Measurements from ENCODE around the gene FGF12.
"Not testable (repeated sequence)": the region's sequence is repeated elsewhere in the genome, so short reads cannot be mapped to it uniquely, and the experiment has no call there.

FGF12 gene

DNA sequence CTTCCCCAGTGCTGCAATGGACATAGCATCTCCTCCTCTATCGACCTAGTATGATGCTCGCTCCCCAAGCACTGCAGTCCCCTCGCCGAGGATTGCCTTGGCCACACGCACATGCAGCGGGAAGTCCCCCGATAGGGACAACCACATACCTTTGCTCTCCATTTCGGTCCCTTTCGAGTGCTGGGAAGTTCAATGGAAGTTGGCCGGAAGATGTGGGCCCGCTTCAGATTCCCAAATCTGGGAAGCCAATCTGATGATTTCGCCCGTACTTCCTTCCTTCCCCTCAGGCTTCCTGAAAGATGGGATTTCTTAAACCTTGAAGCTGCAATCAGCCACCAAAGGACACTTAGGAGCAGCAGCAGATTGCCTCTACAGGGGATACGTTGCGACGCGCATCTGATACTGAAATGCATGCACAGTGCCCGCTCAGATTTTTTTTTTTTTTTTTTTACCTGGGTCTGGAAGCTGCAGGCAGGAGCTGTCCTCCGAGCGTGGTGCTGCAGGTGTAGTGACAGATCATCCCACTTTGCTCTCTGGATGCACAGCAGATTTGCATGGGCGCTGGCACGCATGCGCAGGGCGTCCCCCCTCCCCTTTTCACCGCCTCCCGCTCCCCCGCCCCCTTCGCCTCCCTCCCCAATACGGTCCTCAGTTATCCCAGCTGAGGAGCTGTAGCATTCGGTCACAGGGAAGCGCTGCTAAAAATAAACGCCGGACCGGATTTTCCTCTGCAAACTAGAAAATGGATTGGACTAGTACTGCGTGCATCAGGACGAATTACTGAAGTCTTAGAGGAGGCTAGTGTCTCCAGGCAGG lies at the start of gene FGF12:
TSS of gene FGF12 (minus strand) at position 510 of the 816 bp plus-strand sequence.
- no peak for DNase-seq

DNA sequence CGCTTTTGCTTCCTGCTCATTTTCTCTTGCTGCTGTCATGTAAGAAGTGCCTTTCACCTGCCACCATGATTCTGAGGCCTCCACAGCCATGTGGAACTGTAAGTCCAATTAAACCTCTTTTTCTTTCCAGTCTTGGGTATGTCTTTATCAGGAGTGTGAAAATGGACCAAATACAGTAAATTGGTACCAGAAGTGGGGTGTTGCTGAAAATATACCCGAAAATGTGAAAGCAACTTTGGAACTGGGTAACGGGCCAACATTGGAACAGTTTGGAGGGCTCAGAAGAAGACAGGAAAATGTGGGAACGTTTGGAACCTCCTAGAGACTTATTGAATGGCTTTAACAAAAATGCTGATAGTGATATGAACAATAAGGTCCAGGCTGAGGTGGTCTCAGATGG lies 47.0 kb upstream of the FGF12 start:
- not testable (repeated sequence) for DNase-seq

DNA sequence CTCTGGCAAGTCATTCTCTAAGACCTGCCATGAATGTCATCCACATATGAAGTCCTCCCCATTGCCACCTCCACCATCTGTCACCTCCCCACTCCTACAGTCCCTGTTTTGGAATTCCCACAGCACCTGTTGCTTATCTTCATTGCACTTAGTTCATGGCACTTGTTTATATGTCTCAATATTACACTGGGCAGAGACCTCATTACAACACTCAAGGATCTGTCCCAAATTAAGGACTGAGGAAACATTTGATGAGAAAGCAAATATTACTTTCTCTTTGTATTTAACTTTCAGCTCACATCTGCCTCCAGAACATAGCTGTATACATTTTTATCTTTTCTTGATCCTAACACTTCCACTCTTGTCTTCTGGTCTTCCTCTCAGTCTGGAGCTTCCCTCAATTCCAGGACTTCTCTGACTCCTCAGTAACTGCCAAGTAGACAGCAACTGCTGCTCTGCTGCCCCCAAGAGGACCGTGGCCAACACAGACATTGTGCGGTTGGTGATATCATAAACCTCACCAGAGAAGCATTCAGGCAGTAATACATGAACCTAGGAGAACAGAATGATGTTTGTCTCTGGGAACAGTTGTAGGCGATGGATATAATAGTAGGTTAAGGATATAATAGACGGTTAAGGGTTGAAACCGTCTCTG lies 45.0 kb upstream of the FGF12 start:
- DNase-seq: no peak

DNA sequence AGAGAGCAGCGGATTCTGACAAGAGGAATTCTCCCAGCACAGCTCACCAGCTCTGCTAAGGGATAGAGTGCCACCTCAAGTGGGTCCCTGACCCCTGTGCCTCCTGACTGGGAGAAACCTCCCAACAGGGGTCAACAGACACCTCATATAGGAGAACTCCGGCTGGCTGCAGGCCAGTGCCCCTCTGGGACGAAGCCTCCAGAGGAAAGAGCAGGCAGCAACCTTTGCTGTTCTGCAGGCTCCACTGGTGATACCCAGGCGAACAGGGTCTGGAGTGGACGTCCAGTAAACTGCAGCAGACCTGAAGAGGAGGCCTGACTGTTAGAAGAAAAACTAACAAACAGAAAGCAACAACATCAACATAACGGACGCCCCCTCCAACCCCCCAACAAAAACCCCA lies 31.3 kb upstream of the FGF12 start:
- no peak for DNase-seq

DNA sequence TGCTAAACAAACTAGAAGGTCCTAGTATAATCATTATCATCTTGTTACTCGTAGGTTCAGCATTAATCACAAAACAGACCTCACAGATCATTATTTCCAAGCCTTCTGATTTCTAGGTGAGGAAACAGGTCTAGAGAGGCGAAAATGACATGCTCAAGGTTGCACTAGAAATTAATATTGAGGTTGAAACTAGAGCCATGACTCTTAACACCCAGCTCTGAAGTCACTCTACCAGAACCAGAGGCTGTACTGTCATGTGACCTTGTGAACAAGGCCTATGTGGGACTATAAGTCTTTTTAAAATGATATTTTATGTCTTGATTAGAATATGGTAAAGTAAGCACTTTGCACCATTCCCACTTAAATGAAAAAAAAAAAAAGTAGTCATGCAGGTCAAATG lies 23.8 kb upstream of the FGF12 start:
- DNase-seq: no peak

DNA sequence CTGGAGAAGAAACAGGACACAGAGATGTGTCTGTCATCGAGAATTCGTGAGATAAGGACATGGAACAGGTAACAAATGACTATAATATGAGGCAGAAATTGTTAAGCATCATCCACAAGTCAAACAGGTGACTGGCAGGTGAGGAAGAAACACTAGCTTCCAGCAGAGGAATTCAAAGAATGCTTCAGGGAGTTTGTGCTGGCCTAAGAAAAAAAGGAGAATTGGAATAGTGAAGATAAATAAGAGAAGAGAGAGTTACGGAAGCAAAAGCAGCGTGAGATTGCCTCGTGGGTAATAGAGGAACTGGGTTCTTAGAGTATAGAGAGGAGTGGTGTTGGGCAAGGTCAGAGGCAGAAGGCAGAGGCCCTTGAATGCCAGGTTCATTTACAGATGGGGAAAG lies 22.9 kb upstream of the FGF12 start:
- no peak for DNase-seq

DNA sequence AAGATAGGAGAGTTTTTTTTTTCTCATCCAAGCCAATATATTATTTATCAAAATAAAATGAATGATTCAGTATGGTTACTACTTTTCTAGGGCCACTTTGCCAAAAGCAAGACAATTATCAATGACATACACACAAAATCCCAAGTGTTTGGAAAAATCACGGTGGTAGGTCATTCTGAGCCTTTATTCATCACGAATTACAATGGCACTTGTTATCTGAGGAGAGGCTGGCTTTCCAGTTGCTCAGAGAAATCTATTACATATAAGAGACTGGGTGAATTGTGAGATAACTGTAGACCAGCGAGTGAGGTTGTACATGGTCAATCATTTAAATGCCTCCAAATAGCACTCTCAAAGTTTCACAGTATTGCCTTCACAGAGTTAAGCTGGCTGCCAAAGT lies 20.4 kb upstream of the FGF12 start:
- DNase-seq: no peak

DNA sequence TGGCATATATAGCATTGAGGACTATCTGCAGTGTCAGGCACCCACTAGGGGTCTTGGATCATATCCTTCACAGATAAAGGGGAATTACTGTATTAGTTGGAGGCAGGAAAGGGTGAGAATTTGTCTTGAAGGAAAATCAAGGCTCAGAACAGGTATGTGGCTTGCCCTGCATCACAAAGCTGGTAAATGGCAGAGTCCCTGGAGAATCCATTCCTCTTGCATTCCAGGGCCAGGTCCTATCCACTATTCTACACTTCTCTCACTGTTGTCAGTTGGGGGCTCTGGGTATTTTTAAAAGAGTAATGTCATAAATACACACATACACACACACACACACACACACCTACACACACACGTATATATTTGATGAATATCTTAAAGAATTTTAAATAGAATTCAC lies 19.8 kb upstream of the FGF12 start:
- no peak for DNase-seq

DNA sequence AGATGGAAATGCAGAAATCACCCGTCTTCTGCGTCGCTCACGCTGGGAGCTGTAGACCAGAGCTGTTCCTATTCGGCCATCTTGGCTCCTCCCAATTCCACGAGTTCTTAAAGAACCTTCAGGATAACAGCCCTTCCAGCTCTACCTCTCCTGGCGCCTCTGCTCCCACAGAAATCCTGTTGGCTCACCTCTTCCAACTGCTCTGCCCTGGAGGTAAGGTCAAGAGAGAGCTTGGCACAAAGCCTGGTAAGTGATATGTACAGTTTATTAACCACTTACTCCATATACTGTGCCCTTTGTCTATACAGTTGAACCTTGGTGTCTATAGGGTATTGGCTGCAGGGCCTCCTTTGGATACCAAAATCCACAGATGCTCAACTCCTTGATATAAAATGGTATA lies 17.8 kb upstream of the FGF12 start:
- no peak for DNase-seq

DNA sequence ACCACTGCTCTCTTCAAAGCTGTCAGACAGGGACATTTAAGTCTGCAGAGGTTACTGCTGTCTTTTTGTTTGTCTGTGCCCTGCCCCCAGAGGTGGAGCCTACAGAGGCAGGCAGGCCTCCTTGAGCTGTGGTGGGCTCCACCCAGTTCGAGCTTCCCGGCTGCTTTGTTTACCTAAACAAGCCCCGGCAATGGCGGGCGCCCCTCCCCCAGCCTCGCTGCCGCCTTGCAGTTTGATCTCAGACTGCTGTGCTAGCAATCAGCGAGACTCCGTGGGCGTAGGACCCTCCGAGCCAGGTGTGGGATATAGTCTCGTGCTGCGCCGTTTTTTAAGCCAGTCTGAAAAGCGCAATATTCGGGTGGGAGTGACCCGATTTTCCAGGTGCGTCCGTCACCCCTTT lies 17.3 kb upstream of the FGF12 start:
- not testable (repeated sequence) for DNase-seq

DNA sequence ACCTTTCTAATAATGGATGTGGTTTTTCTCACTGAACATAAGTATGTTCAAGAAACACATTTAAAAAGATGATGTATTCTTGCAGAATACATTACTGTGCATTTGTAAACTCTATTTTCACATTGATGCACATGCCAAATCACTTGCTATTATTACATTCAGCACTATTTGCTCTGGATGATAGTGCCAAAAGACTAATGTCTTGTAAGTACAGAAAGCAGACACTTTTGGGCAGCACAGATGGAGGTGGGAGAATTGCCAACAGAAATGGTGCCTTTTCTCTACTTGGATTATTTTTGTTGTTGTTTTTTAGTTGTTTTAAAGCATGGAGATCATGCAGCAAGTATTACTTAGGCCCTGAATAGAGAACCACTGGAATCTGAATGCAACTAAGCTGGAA lies 10.2 kb upstream of the FGF12 start:
- no peak for DNase-seq

DNA sequence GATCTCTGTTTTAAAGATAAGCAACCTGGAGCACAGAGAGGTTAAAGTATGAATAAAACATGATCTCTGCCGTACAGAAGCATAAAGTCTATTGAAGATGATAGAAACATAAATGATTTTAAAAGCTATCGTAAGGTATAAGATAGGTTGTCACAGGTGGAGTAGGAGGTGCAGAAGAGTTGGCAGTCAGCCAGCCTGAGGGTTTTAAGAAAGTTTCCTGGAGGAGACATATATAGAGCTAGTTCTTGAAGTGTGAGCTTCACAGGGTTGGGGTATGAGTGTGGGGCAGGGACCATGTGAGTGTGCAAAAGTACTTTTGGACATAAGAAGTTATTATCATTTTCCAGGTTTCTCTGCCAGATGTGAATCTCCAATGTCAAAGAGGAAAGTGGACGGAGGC lies 3.9 kb upstream of the FGF12 start:
- no peak for DNase-seq

DNA sequence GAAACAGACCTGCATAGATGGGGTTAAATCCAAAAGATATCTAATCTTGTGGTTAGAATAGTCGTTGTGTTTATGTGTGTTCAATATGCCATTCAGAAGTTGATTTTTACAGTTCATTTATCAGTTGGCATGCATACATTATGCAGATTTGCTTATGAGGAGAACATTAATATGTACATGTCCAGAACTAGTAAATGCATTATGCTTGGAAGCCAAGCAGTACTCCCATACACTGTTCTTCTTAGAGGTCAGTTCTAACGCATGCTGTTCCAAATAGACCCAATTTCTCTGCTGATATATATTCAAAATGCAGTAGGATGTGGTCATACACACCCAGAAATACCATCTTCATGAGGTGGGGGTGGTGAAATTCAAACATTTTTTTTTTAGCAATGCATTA lies 956 bp downstream of the FGF12 start:
- no peak for DNase-seq

DNA sequence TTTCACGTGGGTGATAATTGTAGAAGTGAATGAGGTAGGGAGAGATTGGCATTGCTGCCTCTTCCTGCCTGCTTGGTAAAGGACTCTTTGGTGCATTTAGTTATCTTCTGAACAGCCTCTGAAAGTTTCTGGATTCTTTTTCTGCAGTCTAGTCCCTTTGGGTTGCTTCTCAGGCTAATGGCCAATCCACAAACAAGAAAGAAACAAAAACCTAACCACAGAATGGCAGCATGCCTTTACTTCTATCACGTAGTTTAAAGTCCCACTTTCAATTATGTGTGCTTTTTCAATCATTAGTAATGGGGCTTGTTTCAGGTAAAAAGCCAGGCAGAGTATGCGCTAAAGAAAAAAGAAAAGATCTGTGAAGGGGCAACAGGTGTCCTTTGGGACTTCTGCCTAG lies 7.4 kb downstream of the FGF12 start:
- no peak for DNase-seq

DNA sequence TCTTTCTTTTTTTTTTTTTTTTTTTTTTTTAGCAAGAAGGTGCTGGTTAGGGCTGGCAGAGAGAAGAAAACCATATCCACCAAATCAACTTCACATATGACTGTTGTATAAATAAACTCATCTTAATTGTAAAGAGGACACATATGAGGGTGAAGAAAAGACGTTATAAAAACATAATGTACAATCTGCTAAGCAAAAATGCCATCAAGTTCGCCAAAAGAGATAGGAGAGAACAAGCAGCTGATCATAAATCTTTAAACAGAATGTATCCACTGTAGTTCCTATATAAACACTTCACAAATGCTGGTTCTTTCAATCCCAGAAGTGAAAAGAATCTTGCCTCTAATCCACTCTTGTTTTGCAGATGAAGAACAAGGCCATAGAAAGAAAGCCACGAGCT lies 9.2 kb downstream of the FGF12 start:
- DNase-seq: no peak

DNA sequence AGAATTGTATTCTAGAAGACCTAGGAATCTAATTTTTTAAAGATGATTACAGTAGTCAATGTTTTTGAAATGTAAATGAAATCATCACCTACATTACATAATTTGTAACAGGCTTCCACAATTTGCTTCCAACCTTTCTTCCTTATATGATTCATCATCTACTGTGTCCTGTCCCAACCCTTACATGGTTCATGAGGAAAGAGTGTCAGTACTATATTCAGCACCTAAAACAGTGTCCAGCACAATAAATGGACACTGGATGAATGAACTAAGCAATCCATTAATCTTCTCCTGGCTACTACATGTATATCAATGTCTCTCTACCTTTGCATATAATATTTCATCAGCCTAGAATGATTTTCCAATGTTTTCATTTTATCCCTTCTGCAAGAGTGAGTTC lies 12.2 kb downstream of the FGF12 start:
- DNase-seq: no peak

DNA sequence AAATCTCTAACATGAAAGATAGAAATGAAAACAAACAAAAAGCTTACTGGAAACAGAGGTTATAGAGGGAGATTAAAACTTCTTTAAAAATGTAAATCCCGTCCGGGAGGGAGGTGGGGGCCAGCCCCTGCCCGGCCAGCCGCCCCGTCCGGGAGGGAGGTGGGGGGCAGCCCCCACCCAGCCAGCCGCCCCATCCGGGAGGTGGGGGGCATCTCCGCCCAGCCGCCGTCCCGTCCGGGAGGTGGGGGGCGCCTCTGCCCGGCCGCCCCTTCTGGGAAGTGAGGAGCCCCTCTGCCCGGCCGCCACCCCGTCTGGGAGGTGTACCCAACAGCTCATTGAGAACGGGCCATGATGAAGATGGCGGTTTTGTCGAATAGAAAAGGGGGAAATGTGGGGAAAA lies 16.2 kb downstream of the FGF12 start:
- not testable (repeated sequence) for DNase-seq

DNA sequence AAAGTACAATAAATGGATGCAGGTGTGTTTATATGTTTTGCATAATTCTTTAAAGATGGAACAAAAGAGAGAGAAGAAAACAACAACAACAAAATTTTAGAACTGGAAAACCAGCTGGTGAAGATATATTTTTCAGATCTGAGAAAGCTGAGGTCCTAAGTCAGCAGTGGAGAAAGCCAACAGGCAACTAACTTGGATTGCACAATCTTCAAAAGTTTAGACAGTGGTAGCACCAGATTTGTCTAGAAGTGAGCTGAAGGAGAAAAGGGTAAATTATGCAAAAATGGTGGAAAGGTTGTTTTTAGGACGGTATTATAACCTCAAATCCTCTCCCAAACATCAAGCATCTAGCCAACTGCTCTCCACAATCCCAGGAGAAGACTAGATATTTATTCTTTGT lies 17.0 kb downstream of the FGF12 start:
- DNase-seq: no peak

DNA sequence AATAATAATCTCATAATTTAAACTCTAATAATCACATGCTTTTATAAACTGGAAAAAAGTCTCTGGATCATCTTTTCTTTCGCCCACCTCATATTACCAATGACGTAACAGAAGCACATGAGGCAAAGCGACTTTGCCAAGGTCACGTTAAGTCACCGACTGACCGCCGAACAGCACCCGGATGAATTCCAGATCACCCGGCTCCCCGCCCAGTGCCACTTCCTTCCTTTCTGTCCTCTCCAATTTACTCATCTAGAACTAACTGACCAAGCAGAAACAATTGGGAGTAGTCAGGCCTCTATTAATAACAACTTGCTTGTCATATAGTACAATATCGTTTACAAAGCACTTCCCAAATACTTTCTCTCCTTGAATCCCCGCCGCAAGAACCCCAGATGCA lies 21.1 kb downstream of the FGF12 start:
- DNase-seq: no peak

DNA sequence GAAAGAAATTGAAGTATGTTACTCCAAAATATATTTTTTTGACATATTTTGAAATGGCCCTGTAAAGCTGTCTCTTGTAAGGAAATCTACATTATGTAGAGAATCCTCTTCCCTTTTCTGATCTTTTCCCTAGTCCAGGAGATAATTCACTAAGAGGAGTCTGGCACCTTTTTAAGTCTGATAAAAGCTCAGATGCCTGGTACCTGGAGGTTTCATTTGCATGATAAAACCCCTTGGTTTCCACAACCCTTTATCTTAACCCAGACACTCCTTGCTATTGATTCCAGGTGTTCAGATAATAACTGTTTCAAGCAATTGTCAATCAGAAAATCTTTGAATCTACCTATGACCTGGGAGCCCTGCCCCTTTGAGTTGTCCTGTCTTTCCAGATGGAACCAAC lies 26.5 kb downstream of the FGF12 start:
- no peak for DNase-seq

DNA sequence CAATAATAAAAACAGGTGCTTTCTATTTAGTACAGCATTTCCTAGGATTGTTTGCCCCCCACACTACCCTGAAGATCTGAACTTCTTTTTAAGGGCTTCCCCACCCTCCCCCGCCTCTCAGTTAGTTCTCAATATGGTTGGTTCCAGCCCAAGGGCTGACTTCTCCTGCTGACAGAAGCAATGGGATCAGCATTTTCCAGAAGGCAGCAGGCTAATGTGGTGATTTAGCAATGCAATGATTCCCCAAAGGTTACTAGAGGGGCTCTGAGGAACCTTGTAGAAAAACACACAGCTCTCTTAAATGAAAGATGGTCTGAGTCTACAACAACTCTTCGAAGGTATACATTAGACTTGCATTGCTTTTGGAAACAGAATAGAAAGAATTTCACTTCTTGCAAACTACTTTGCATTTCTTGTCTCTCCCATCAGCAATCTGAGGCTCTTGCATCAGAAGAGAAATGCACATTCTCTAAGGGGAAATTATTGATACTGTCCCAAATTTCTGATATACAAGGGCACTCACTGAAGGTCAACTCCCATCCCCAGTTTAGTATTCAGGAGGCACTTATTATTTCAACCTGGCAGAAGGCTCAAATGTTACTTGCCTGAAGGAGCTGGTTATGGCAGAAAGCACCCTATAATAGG lies 30.3 kb downstream of the FGF12 start:
- DNase-seq: no peak

DNA sequence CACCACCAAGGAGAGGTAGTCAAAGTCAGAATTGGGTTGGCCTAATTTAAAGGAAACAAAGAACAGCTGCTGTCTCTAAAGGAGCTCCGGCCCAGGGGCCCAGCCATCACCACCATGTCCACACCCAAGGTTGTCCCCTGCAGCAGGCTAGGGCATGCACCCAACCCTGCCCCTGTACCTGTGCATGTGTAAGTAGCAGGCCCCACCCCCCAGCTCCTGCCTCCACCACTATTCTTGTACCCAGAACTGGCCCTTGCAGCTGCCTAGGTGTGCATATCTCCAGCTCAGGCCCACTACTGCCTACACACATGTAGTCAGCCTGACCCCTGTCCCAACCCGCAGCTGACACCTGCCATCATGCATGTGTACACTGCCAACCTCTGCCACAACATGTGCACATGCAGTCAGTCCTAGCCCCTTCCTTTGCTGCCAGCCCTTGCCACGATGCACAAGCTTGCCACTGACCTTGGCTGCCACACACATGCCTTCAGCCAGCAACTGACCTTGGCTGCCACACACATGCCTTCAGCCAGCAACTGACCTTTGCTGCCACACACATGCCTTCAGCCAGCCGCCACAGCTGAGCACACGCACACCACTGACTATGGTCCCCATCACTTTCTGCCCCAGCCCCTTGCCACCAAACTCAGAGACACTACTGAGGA lies 39.7 kb downstream of the FGF12 start:
- DNase-seq: no peak

DNA sequence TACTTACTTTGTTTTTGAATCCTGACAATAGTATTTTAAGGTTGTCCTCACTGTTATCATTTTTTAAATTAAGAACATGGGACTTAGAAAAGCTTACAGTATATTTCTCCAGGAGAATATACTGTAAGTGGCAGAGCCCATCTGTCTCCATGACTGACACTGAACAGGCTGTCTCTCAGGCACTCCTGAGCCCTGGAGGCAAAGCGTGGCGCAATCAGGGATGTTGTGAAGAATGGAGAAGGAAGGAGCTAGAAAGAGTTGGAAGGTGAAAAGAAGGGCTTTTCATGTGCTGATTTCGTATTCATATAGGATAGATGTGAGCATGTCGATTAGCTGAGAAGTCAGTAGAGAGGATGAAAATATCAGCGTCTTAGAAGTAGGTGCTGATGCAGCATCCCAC lies 41.5 kb downstream of the FGF12 start:
- no peak for DNase-seq

DNA sequence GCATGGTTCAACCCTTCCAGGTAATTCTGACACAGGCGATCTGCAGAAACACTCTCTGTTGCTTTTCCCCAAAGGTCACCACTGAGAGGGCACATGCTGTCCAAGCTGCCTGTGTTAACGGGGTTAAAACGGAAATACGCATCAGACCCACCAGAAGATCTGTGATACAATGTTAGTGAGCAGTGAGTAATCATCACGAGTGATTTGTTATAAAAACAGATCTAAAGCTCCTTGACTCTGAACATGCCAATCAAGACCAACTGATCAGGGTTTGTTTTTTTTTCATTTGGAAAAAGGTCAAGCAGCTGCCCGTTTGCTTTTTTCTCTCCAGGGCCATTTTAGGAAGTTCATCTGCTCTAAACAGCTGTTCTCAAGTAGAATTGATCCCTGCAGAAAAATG lies 43.2 kb downstream of the FGF12 start:
- DNase-seq: no peak
